ENCODE data around the gene STK10.

Gene STK10

DNA sequence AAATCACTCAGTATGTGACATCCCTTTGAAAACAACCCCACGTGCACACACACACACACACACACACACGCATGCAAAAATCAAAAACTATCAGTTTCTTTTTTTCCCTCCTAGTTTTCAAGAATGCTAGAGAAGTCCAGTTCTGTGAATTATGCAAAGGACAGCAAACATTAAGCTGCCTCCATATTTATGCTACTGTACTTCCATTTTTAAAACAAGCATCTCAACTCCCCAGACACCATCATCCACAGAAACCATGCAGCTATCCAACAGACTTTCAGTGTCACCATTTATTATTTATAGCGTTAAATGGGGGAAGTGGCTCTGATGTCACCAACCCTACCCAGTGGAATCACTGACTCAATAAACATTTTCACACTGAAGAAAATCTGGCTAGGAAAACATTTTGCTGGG is 183.2 kb downstream of the STK10 start:
- no peak for DNase-seq

DNA sequence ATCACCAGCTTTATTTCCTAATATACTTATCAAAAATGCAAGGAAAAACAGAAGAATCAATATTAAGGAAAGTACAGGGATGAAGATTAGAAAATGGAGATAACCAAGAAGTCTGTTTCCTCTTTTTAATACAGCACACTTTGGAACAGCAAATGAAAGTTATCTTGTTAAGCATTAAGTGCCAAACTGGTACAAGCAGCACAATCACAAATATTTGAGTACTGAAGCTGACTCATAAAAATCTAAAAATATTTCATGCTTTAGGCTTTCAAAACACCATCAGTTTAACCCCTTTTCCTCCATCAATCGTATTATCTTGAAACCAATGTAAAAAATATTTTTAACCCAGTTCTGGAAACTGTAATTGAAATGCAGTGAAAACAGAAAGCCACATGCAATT is 184.3 kb downstream of the STK10 start:
- no peak for DNase-seq

DNA sequence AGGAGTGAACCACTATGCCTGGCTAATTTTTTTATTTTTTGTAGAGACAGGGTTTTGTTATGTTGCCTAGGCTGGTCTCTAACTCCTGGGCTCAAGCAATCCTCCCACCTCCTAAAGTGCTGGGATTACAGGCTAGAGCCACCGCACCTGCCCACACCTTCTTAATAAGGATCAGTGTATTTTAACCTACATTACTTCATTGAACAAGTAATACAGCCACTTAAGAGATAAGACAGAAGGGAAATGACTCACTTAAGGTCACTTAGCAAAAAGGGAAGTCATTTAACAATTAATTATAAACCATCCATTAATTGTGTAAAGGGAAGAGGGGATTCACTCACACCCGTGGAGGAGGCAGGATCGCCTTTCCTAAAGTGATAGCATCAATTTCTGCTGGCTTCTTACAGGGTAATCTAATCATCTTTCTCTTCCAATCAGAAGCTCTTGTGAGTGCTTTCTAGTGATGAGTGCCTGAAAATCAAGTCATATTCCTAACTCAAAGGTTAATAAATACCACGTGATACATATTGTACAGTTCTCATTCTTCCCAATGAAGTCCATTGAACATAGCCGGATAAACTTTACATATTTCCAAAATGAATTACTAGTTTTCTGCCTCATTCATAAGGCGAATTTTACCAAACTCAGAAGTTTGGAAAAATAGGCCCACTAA is 185.0 kb downstream of the STK10 start:
- no peak for DNase-seq

DNA sequence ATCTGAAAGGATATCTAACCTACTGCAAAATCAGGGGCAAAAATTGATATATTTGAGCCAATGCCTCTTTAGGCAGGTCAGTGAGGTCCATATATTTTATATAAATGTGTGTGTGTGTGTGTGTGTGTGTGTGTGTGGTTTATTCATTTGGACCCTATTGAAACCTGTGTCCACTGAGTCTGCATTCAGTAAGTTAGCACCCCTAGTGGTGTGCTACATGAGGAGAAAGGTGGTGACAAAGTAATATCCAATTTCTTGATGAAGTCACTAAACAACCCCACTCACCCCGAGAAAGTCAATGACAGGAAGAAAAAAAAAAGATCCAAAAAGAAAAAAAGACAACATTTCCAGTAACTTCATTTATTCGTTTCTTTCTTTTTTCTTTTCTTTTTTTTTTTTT is 185.7 kb downstream of the STK10 start:
- no peak for DNase-seq

DNA sequence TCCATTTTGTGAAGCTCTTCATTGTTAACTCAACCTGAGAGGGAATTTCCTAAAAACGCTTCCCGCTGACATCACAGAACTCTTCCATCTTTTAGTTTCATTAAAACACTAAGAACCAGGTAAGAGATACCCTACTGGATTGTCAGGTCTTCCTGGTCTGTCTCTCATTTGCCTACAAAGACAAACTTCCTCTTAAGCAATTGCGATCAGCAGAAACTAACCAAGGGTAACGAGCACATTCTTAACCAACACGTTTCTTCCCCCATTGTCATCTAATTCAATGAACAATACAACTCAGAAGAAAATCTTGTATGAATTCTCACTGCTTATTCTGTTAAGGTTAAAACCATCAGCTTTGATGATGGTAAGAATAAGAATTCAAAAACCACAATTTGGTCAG is 188.1 kb downstream of the STK10 start:
- DNase-seq: no peak

DNA sequence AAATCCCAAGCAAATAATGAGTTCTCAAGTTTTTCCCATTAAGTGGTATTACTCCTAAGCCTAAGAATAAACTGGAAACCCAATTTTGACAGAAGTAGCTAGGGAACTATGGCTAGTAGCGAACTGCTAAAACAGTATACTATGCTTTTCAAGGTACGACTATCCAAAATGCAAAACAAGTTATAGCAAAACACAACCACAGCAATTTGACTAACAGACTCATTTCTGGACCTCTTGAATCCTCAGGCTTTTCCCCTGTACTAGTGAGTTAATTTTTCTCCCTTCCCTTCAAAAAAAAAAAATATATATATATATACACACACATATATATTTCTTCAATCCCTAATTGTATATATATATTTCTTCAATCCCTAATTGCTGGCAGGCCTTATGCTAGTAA is 188.9 kb downstream of the STK10 start:
- DNase-seq: no peak

DNA sequence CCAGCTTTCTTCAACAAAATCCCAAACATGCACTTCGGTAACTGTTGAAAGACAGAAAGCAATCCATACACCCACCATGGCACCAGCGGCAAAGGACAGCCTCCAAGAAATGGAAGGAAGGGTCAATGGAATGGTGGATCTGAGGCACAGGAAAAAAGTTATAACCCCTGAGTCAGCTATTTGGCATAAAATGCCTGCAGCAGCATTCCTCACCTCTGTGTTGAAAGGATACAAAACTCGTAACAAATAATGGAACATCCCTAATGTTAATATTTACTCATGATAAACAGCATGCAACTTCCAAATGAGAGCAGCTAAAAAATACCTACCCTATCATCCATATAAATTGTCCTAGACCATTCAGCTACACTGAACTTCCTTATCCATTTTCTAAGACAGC is 191.0 kb downstream of the STK10 start:
- DNase-seq: no peak

DNA sequence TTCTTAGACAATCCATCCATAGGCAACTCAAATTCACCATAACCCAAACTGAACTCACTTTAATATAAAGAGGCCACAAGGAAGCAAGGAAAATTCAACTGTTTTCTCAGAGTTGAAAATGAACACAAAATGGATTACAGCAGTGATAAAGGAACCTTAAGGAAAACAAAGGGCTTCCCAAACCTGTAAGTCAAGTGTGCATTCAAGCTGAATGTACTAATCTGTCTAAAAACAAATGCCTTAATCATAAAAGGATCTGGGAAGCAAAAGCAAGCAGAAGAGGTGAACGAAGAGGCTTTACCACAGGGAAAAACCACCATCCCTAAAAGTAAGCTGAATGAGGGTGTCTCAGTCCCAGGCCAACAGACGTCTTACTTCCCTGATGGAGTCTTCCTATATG is 195.2 kb downstream of the STK10 start:
- no peak for DNase-seq

DNA sequence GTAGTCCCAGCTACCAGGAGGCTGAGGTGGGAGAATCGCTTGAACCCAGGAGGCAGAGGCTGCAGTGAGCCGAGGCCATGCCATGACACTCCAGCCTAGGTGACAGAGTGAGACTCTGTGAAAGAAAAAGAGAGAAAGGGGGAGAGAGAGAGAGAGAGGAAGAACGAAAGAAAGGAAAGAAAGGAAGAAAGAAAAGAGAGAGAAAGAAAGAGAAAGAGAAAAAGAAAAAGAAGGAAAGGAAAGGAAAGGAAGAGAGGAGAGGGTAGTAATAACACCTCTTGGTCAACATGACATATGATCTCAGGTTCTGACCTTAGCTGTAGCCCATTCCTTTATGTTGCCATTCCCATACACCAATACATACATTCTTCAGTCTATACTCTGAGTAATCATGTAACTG is 195.7 kb downstream of the STK10 start:
- DNase-seq: no peak

All from activated gamma-delta T cell (primary cell).